ENCODE results near the gene ARCN1.

- TF ChIP-seq CTCF (IDR thresholded peaks at IDR 0.05), result no peak
- no peak for TF ChIP-seq POLR2A (IDR thresholded peaks at IDR 0.05)
Observed at GRCh38 chr11:118638726-118639125, 66.5 kb downstream of the ARCN1 start.

Measured in testis (tissue), 2 donors.